SK-N-SH (cell line): ENCODE data around the gene TMEM214. TPM values are rescaled to one million over a fixed set of nuclear protein-coding genes. Genes with fewer than 3 reads are reported as not detected.

Source experiments
- CTCF ChIA-PET: fragments of 300-600, 350-600 bp; formaldehyde crosslinking; extraction: SDS; loops from one replicate; lab custom pipeline; 2021; lab: Yijun Ruan, JAX
- POLR2A ChIA-PET: fragments of 350-600 bp; sonication (Branson Sonifier 250); formaldehyde crosslinking; extraction: SDS; loops from one replicate; lab custom pipeline; 2020; ENCODE audit warnings: antibody characterized with exemption, inconsistent platforms; lab: Yijun Ruan, JAX
- DNase-seq: peaks from one replicate; pipeline ENCODE4 v3.0.0; 2012
- H2AFZ ChIP-seq: fragments of 200-600 bp; sonication (generic); 2 replicates; pipeline ENCODE4 v1.8.1; 2016; ENCODE audit warnings: antibody characterized with exemption, mild to moderate bottlenecking, low read depth
- H3F3A ChIP-seq: fragments of 200-600 bp; sonication (generic); replicated peaks from 2 replicates; pipeline ENCODE3; 2016; ENCODE audit warnings: antibody characterized with exemption, mild to moderate bottlenecking; ENCODE audit not compliant: insufficient read depth
- H3K27ac ChIP-seq, 2 experiments: fragments of 200-500 bp in 1 of 2; fragments of 200-600 bp in 1 of 2; sonication (Bioruptor generic) in 1 of 2; sonication (generic), shearing (Covaris generic) in 1 of 2; 2 replicates each; pipeline versions ENCODE4 v1.5.1 to v1.6.1; 2014 to 2016; ENCODE audit warnings: low read depth in 2 of 2, inconsistent platforms in 1 of 2, low read length in 1 of 2, mild to moderate bottlenecking in 1 of 2, mixed read lengths in 1 of 2
- H3K27me3 ChIP-seq: fragments of 200-600 bp; sonication (generic), shearing (Covaris generic); 2 replicates; pipeline ENCODE4 v1.6.1; 2016; ENCODE audit warnings: mixed run types; ENCODE audit not compliant: insufficient read depth
- H3K36me3 ChIP-seq, 2 experiments: fragments of 200-500 bp in 1 of 2; fragments of 200-600 bp in 1 of 2; sonication (Bioruptor generic) in 1 of 2; sonication (generic) in 1 of 2; replicated peaks in 1 of 2; 2 replicates each; pipeline versions ENCODE3 to v1.5.1; 2014 to 2016; ENCODE audit warnings: low read length in 1 of 2, mild to moderate bottlenecking in 1 of 2; ENCODE audit not compliant: insufficient read depth in 2 of 2, control insufficient read depth in 1 of 2
- H3K4me1 ChIP-seq, 2 experiments: fragments of 200-500 bp in 1 of 2; fragments of 200-600 bp in 1 of 2; sonication (Bioruptor generic) in 1 of 2; sonication (generic), shearing (Covaris generic) in 1 of 2; 2 replicates each; pipeline versions ENCODE4 v1.5.1 to v1.6.1; 2014 to 2016; ENCODE audit warnings: low read depth in 1 of 2, low read length in 1 of 2, mixed run types in 1 of 2; ENCODE audit not compliant: insufficient read depth in 2 of 2, control insufficient read depth in 1 of 2
- H3K4me2 ChIP-seq: fragments of 200-600 bp; sonication (generic), shearing (Covaris generic); 2 replicates; pipeline ENCODE4 v1.6.1; 2017; ENCODE audit warnings: mixed run types
- H3K4me3 ChIP-seq, 2 experiments: fragments of 200-500 bp in 1 of 2; fragments of 200-600 bp in 1 of 2; sonication (Bioruptor generic) in 1 of 2; sonication (generic), shearing (Covaris generic) in 1 of 2; 2 replicates each; pipeline versions ENCODE4 v1.5.1 to v1.8.1; 2014 to 2016; ENCODE audit warnings: low read depth in 2 of 2, inconsistent platforms in 1 of 2, low read length in 1 of 2, mild to moderate bottlenecking in 1 of 2, mixed read lengths in 1 of 2, moderate library complexity in 1 of 2
- H3K79me2 ChIP-seq: fragments of 200-600 bp; sonication (generic); 2 replicates; pipeline ENCODE4 v1.8.1; 2017; ENCODE audit warnings: mild to moderate bottlenecking; ENCODE audit not compliant: insufficient read depth
- H3K9ac ChIP-seq: fragments of 200-600 bp; sonication (generic); 2 replicates; pipeline ENCODE4 v1.6.1; 2017; ENCODE audit warnings: mixed run types
- H3K9me2 ChIP-seq: fragments of 200-600 bp; sonication (generic); 2 replicates; pipeline ENCODE4 v1.6.1; 2017; ENCODE audit warnings: mixed run types
- H3K9me3 ChIP-seq: fragments of 200-600 bp; sonication (generic); 2 replicates; pipeline ENCODE4 v1.6.1; 2017; ENCODE audit warnings: mixed run types, mild to moderate bottlenecking, moderate library complexity
- H4K20me1 ChIP-seq: fragments of 200-600 bp; sonication (generic); 2 replicates; pipeline ENCODE4 v1.6.1; 2017; ENCODE audit warnings: mild to moderate bottlenecking, mixed run types; ENCODE audit not compliant: insufficient read depth
- EZH2phosphoT487 ChIP-seq: fragments of 200-600 bp; sonication (generic); IDR thresholded peaks from 2 replicates; pipeline ENCODE4 v1.6.1; 2017; ENCODE audit warnings: low read depth, mixed run types, mild to moderate bottlenecking, antibody characterized with exemption, moderate library complexity, borderline replicate concordance
- GABPA ChIP-seq: IDR thresholded peaks from 2 replicates; pipeline ENCODE4 v1.4.0; 2012; ENCODE audit warnings: low read depth, mild to moderate bottlenecking
- GATA2 ChIP-seq: sonication (generic); formaldehyde crosslinking; IDR thresholded peaks from 2 replicates; pipeline ENCODE4 v1.5.0; 2020; ENCODE audit warnings: mild to moderate bottlenecking, missing genetic modification reagents
- JUND ChIP-seq: IDR thresholded peaks from 2 replicates; pipeline ENCODE4 v1.4.0; 2012
- MEF2A ChIP-seq: IDR thresholded peaks from 2 replicates; pipeline ENCODE4 v1.4.0; 2012; ENCODE audit warnings: low read depth, borderline replicate concordance
- MXI1 ChIP-seq: IDR thresholded peaks from 2 replicates; pipeline ENCODE4 v1.6.1; 2012; ENCODE audit warnings: mild to moderate bottlenecking, low read depth, low read length, improper control_type of control experiment
- NFIC ChIP-seq: IDR thresholded peaks from 2 replicates; pipeline ENCODE4 v1.4.0; 2012; ENCODE audit warnings: borderline replicate concordance
- SIN3A ChIP-seq: IDR thresholded peaks from 2 replicates; pipeline ENCODE4 v1.6.1; 2012; ENCODE audit warnings: low read depth, mild to moderate bottlenecking, low read length, moderate library complexity, borderline replicate concordance
- SMC3 ChIP-seq: IDR thresholded peaks from 2 replicates; pipeline ENCODE4 v1.6.1; 2012; ENCODE audit warnings: low read depth, low read length, improper control_type of control experiment
- TAF1 ChIP-seq: IDR thresholded peaks from 2 replicates; pipeline ENCODE4 v1.6.1; 2012; ENCODE audit warnings: low read depth, mild to moderate bottlenecking, low read length, moderate library complexity, borderline replicate concordance
- YY1 ChIP-seq: IDR thresholded peaks from 2 replicates; pipeline ENCODE4 v1.4.0; 2012; ENCODE audit warnings: low read depth, mild to moderate bottlenecking
- WGBS: methylation state at CpG from one replicate; pipeline ENCODE4 v1.1.6; 2017; ENCODE audit warnings: low lambda C conversion rate; 5-methylcytosine and 5-hydroxymethylcytosine counted together
- polyA plus RNA-seq, 3 experiments: library from polyadenylated mRNA; depleted of rRNA; stranded (reverse); fragments of >200 nt; gene quantifications; 2 replicates each; pipeline ENCODE4 v1.2.3, GENCODE V29; 2012
- TF ChIP-seq, protein P1 (sequence below): IDR thresholded peaks from 2 replicates; pipeline ENCODE4 v1.6.1; 2012; ENCODE audit warnings: mild to moderate bottlenecking, low read depth, low read length, moderate library complexity
- TF ChIP-seq, protein P2 (sequence below): IDR thresholded peaks from 2 replicates; pipeline ENCODE4 v1.4.0; 2012; ENCODE audit warnings: low read depth

Gene TMEM214
- polyA plus RNA-seq, 1 of the 3 experiments (the other 2 are of a cell fraction): 69.4 TPM

DNA sequence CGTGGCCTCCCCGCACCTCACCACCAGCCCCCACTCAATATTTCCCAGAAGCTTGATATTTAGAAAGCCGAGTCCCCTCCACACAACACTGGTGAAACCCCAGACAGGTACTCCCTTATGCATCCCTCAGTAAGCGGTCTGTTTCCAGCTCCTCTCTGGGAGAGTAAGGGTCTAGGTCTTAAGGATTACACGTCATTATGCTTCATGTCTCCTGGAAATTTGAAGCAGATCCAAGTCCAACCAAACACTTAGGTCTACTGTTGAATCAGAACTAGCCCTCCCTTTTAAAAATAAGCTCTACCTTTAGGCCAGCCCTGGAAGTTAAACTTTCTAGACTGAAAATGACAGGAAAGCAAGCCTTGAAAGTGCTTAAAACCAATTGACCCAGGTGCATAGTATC is 40.2 kb downstream of the TMEM214 start (continued):
- TF ChIP-seq, protein P1, sequence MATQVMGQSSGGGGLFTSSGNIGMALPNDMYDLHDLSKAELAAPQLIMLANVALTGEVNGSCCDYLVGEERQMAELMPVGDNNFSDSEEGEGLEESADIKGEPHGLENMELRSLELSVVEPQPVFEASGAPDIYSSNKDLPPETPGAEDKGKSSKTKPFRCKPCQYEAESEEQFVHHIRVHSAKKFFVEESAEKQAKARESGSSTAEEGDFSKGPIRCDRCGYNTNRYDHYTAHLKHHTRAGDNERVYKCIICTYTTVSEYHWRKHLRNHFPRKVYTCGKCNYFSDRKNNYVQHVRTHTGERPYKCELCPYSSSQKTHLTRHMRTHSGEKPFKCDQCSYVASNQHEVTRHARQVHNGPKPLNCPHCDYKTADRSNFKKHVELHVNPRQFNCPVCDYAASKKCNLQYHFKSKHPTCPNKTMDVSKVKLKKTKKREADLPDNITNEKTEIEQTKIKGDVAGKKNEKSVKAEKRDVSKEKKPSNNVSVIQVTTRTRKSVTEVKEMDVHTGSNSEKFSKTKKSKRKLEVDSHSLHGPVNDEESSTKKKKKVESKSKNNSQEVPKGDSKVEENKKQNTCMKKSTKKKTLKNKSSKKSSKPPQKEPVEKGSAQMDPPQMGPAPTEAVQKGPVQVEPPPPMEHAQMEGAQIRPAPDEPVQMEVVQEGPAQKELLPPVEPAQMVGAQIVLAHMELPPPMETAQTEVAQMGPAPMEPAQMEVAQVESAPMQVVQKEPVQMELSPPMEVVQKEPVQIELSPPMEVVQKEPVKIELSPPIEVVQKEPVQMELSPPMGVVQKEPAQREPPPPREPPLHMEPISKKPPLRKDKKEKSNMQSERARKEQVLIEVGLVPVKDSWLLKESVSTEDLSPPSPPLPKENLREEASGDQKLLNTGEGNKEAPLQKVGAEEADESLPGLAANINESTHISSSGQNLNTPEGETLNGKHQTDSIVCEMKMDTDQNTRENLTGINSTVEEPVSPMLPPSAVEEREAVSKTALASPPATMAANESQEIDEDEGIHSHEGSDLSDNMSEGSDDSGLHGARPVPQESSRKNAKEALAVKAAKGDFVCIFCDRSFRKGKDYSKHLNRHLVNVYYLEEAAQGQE: no peak
- TF ChIP-seq TAF1: no peak

DNA sequence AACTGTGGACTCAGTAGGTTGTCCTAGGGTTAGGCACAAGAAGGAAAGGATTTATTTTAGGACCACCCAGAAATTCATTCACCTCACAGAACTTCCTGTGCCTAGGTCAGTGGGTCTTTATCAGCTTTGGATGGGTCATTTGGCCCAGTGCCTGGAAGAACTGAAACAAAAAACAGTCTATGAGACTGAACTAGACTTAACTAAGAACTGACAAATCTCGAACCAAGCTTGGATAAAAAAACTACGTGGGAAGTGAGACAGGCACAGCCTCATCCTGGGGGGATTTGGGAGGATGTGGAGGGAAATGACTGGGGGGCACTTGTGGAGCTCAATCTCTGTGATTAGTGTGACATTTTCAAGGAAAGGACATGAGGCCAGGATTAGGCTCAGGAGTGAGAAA is 41.0 kb downstream of the TMEM214 start:
- no peak for DNase-seq
- TF ChIP-seq SMC3 (no peak), SIN3A (no peak), GABPA (no peak), MEF2A (no peak), EZH2phosphoT487 (no peak), TAF1 (no peak), JUND (no peak), YY1 (no peak), MXI1 (no peak), GATA2 (CRISPR knock-in tag) (no peak), NFIC (no peak)
- TF ChIP-seq, protein P2, sequence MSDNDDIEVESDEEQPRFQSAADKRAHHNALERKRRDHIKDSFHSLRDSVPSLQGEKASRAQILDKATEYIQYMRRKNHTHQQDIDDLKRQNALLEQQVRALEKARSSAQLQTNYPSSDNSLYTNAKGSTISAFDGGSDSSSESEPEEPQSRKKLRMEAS: no peak
- H3K27ac ChIP-seq: peak overlapping the region; percentile 76 to 89; a peak in 3 of 4 replicates

More for the DNA sequence above, 41.0 kb downstream of the TMEM214 start:
- Histone ChIP-seq H3K9ac (no peak overlapping the region), H3K4me3 (no peak overlapping the region), H3K36me3 (peaks cover 8 to 17% of the 10 kb centered on the region in 2 experiments), H3K4me1 (peaks cover 52 to 76% of the 10 kb centered on the region in 2 experiments), H3K9me2 (no peaks in the 10 kb centered on the region), H3K9me3 (no peaks in the 10 kb centered on the region), H3K27me3 (no peaks in the 10 kb centered on the region), H3K79me2 (peaks cover 31% of the 10 kb centered on the region), H3F3A (peaks cover 13% of the 10 kb centered on the region), H2AFZ (no peak overlapping the region), H3K4me2 (no peak overlapping the region), H4K20me1 (peaks cover 11% of the 10 kb centered on the region)
- POLR2A ChIA-PET: interaction anchor here (3.8 to 5.7 kb wide), 2 partner anchors 9 to 23 kb away, joined by 63 to 80 read pairs; partner anchors contain the start of gene AGBL5
- WGBS: 76% methylated on average over 2 of the region's 2 CpGs
- CTCF ChIA-PET: interaction anchor here (0.8 to 18.5 kb wide), 11 partner anchors 9 to 230 kb away, joined by 3 to 227 read pairs (median 5); partner anchors contain the start of genes AGBL5, EMILIN1 and KHK
